HFF-Myc (cell line): ENCODE measurements around the gene UTY.

Experiments
- DNase-seq: peaks from one replicate; pipeline ENCODE4 v3.0.0-alpha.2; 2011; ENCODE audit warnings: low read depth; ENCODE audit errors: extremely low read depth
- H3K4me3 ChIP-seq: replicated peaks from 2 replicates; pipeline ENCODE4 v1.5.1; 2011; ENCODE audit warnings: low read depth, mild to moderate bottlenecking, control low read depth, low read length
- TF ChIP-seq, protein P1 (sequence below): IDR thresholded peaks from 2 replicates; pipeline ENCODE4 v1.5.1; 2012; ENCODE audit warnings: mild to moderate bottlenecking, low read depth, low read length, control low read depth; ENCODE audit errors: missing control alignments

The UTY gene

DNA sequence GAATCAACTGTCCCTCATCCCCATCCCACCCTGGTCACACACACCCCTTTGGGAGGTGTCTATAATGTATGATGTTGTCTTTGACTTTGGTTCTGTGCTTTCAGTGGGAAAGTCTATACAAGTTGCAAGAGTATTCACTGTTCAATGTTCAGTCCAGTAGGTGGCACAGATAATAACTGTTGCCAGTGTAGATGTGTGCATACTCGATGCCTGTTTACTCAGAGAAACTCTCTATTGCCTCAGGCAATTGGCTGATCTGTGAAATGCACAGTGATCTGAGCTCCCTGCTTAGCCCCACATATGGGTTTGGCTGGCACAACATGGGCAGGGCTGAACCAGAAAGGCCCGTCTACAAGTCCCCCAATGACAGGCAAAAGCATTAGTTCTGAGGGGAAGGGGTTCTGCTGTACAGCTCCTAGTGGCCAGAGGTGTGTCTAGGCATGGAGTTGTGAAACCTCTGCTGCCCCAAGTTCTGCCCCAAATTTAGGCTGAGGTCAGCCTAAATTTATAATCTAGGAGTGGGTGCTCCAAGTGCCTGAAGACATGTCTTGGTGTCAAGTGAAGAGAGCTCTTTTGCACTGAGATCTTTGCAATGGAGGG, 252.4 kb downstream of the UTY start:
- DNase-seq: no peak
- TF ChIP-seq, protein P1, sequence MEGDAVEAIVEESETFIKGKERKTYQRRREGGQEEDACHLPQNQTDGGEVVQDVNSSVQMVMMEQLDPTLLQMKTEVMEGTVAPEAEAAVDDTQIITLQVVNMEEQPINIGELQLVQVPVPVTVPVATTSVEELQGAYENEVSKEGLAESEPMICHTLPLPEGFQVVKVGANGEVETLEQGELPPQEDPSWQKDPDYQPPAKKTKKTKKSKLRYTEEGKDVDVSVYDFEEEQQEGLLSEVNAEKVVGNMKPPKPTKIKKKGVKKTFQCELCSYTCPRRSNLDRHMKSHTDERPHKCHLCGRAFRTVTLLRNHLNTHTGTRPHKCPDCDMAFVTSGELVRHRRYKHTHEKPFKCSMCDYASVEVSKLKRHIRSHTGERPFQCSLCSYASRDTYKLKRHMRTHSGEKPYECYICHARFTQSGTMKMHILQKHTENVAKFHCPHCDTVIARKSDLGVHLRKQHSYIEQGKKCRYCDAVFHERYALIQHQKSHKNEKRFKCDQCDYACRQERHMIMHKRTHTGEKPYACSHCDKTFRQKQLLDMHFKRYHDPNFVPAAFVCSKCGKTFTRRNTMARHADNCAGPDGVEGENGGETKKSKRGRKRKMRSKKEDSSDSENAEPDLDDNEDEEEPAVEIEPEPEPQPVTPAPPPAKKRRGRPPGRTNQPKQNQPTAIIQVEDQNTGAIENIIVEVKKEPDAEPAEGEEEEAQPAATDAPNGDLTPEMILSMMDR: no peak
- no peak overlapping the region for H3K4me3 ChIP-seq

DNA sequence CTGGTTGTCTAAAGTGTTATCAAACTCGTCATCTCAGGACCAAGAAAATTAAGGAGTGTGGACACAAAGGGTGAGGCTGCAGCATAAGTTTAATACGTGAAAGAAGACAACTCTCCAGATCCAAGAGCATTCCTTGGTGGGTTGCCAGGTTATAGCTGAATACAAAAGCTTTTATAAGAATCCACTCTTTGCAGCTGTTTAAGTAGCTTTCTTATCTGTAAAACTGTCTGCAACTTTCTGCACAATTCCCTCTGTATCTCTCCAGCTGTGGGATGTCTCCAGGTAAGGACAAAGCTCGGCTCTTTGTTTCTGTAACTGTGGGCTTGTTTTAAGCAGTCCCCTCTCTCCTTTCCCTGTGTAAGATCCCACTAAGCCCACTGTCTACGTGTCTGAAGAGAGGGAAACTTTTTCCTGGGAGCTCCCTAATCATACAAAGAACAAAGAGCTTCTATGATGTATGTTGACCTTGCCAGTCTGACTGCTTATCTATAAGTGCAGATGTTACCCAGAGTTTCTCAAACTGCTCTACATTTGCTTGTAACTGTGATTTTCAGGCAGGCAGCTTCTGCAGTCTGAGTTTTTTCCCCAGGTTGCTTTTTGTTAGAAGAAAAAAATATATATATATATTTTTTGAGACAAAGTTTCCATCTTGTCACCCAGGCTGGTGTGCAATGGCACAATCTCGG, 268.7 kb downstream of the UTY start:
- TF ChIP-seq, protein P1: no peak
- H3K4me3 ChIP-seq: no peak overlapping the region
- DNase-seq: no peak

DNA sequence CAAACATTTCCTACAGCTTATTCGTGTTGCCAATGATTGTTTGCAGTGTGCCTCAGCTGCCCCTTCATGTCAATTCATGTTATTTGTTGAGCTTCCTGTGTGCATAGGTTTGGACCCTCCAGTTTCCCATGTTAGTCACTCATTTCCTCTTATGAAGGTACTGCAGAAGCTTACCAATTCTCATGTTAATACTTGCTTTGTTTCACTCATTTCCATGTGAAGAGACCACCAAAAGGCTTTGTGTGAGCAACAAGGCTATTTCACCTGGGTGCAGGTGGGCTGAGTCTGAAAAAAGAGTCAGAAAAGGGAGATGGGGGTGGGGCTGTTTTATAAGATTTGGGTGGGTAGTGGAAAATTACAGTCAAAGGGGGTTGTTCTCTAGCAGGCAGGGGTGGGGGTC, 274.6 kb downstream of the UTY start:
- TF ChIP-seq, protein P1: no peak
- DNase-seq: no peak
- no peak overlapping the region for H3K4me3 ChIP-seq
